Stomach (tissue), 9 donors: Measurements from ENCODE around the gene PTER. TPM values are rescaled to one million over a fixed set of nuclear protein-coding genes. Genes with fewer than 3 reads are reported as not detected.

Experiments
- DNase-seq, 2 donors: peaks; one replicate each; pipeline versions ENCODE4 v3.0.0 to v3.0.0-alpha.2; 2013 to 2019
- H3K27ac ChIP-seq, 5 donors: fragments of 200-600 bp in 4 of 5; sonication (generic) in 4 of 5; one replicate each; pipeline ENCODE4 v1.5.1; 2013 to 2019; ENCODE audit warnings: mild to moderate bottlenecking in 1 of 5, moderate library complexity in 1 of 5
- H3K27me3 ChIP-seq, 3 donors: fragments of 200-600 bp; sonication (generic); one replicate each; pipeline ENCODE4 v1.5.1; 2017 to 2019; ENCODE audit warnings: mixed run types in 1 of 3
- H3K36me3 ChIP-seq, 4 donors: fragments of 200-600 bp; sonication (generic); 1 replicate in 3 of 4; 2 replicates in 1 of 4; pipeline ENCODE4 v1.5.1; 2016 to 2019
- H3K4me1 ChIP-seq, 4 donors: fragments of 200-600 bp; sonication (generic); one replicate each; pipeline ENCODE4 v1.5.1; 2016 to 2019
- H3K4me3 ChIP-seq, 4 donors: fragments of 200-600 bp; sonication (generic) in 3 of 4; one replicate each; pipeline ENCODE4 v1.5.1; 2016 to 2019; ENCODE audit warnings: mild to moderate bottlenecking in 1 of 4
- H3K9me3 ChIP-seq, 4 donors: fragments of 200-600 bp; sonication (generic); one replicate each; pipeline ENCODE4 v1.5.1; 2016 to 2019
- EP300 ChIP-seq: sonication (generic); formaldehyde crosslinking; IDR thresholded peaks from one replicate; pipeline ENCODE4 v1.6.1; 2017; ENCODE audit warnings: antibody characterized with exemption
- POLR2A ChIP-seq, 4 donors: fragments of 450-650 bp; IDR thresholded peaks; one replicate each; pipeline ENCODE4 v1.6.1; 2016; ENCODE audit warnings: antibody characterized with exemption in 4 of 4, control low read depth in 2 of 4, mild to moderate bottlenecking in 1 of 4, moderate library complexity in 1 of 4
- POLR2AphosphoS5 ChIP-seq, 3 donors: sonication (generic); formaldehyde crosslinking; IDR thresholded peaks; one replicate each; pipeline ENCODE4 v1.6.1; 2016; ENCODE audit warnings: antibody characterized with exemption in 3 of 3
- WGBS, 5 donors: extraction: QIAGEN DNeasy Blood & Tissue Kit in 3 of 5; methylation state at CpG; one replicate each; pipeline versions ENCODE4 v1.1.5 to v1.1.7; 2013 to 2018; 5-methylcytosine and 5-hydroxymethylcytosine counted together
- intact Hi-C: fragments of 100-400 bp; cut with DNase I; formaldehyde crosslinking; loops from one replicate; pipeline ENCODE4 v1.15.1; 2023; ENCODE audit warnings: low total_unique reads
- polyA plus RNA-seq, 3 donors: library from polyadenylated mRNA; stranded (reverse); fragments of 200-250 nt; gene quantifications; one replicate each; pipeline ENCODE4 v1.2.3, GENCODE V29; 2013
- total RNA-seq, 5 donors: library from RNA; depleted of rRNA; stranded (reverse); fragments of >200 nt; gene quantifications; one replicate each; pipeline versions ENCODE4 v1.1.0 to v1.2.3, GENCODE V29; 2014 to 2016
- TF ChIP-seq, protein P1 (sequence below), 7 experiments: fragments of 450-650 bp in 4 of 7; fragments of 200-600 bp in 3 of 7; sonication (generic) in 3 of 7; IDR thresholded peaks; one replicate each; pipeline ENCODE4 v1.5.1; 2016 to 2019; ENCODE audit warnings: antibody characterized with exemption in 7 of 7, control low read depth in 2 of 7, mild to moderate bottlenecking in 1 of 7
- donor health status: healthy with polysubstance abuse.
- donor health status: Bipolar disorder and iron deficiency.
- donor health status: healthy.

The PTER gene
- total and polyA plus RNA-seq, 8 donors, result 2.2 to 40.2 (median 17.3) TPM

DNA sequence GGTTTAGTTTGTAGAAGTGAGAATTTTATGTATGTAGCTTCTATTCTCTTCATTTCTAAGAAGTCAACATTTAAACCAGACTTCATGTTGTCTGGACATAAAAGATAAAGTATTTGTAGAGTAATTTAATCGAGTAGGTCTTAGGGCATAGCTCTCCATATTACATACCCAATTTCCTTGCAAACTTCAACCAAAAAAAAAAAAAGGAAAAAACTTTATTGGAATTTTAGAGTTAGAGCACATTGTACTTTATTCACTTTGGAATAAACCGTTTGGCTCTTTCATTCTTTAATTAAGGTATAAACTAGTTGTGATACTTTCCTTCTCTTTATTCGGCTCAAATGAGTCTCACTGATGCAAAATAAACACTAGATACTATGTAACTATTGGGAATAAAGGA, 36.0 kb downstream of the PTER start:
- Histone ChIP-seq H3K36me3 (peaks cover 0 to 10% (median 0%) of the 10 kb centered on the region in 4 donors), H3K27ac (no peak overlapping the region), H3K27me3 (no peaks in the 10 kb centered on the region), H3K4me3 (no peak overlapping the region), H3K4me1 (no peaks in the 10 kb centered on the region), H3K9me3 (no peaks in the 10 kb centered on the region)
- DNase-seq, result no peak
- intact Hi-C loops, result no loop called here
- WGBS, 5 donors, result 89 to 92% (median 90%) methylated on average over 3 of the region's 3 CpGs
- no peak for TF ChIP-seq POLR2AphosphoS5 (IDR thresholded peaks at IDR 0.05)
- no peak for TF ChIP-seq EP300
- TF ChIP-seq, protein P1, sequence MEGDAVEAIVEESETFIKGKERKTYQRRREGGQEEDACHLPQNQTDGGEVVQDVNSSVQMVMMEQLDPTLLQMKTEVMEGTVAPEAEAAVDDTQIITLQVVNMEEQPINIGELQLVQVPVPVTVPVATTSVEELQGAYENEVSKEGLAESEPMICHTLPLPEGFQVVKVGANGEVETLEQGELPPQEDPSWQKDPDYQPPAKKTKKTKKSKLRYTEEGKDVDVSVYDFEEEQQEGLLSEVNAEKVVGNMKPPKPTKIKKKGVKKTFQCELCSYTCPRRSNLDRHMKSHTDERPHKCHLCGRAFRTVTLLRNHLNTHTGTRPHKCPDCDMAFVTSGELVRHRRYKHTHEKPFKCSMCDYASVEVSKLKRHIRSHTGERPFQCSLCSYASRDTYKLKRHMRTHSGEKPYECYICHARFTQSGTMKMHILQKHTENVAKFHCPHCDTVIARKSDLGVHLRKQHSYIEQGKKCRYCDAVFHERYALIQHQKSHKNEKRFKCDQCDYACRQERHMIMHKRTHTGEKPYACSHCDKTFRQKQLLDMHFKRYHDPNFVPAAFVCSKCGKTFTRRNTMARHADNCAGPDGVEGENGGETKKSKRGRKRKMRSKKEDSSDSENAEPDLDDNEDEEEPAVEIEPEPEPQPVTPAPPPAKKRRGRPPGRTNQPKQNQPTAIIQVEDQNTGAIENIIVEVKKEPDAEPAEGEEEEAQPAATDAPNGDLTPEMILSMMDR (IDR thresholded peaks at IDR 0.05), result no peak
- no peak for TF ChIP-seq POLR2A (IDR thresholded peaks at IDR 0.05)

DNA sequence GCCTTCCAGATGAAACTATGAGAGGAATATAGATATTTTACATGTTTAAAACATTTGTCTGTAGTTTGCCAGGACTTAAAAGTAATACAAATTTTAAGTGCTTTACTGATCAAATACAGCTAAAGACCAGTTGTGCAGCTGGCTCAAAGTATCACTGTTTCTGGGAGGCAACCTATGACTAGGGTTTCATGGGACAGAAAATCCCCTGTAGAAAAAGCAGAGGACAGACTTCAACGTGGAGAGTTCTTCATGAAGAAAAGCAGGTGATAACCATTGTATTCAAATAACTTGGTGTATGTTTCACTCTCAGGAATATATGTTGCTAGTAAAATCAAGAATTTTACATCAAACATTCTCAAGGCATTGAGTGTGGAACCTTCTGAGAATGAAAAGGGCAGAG, 40.9 kb downstream of the PTER start:
- Histone ChIP-seq H3K4me1 (no peaks in the 10 kb centered on the region), H3K27ac (no peak overlapping the region), H3K4me3 (no peak overlapping the region), H3K36me3 (no peaks in the 10 kb centered on the region), H3K9me3 (no peaks in the 10 kb centered on the region), H3K27me3 (no peaks in the 10 kb centered on the region)
- no peak for TF ChIP-seq EP300
- WGBS, 5 donors, result 64 to 77% (median 73%) methylated on average over 1 of the region's 1 CpG
- DNase-seq, result no peak
- intact Hi-C loops, result no loop called here

DNA sequence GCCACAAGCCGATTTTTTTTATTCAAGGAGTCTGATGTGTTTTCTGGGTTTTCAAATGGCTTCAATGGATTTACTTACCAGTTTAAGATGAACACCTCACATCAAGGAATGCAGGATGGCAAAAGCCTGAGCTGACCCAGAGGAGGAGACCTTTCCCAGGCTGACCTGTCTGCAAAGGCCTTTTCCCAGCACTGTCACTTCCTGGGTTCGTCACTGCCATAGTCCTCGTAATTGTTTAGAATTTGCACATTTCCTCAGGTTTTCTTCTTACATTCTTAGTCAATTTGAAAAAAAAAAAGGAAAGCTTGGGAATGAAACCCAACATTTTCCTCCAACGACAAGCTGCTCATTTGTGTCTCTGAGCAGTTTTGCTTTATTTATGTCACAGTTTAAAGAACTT, 42.0 kb downstream of the PTER start:
- Histone ChIP-seq H3K36me3 (no peaks in the 10 kb centered on the region), H3K27me3 (no peaks in the 10 kb centered on the region), H3K27ac (no peak overlapping the region), H3K4me3 (no peak overlapping the region), H3K9me3 (no peaks in the 10 kb centered on the region), H3K4me1 (no peaks in the 10 kb centered on the region)
- intact Hi-C loops, result no loop called here
- no peak for DNase-seq
- TF ChIP-seq, protein P1 (IDR thresholded peaks at IDR 0.05), result no peak
- TF ChIP-seq POLR2AphosphoS5 (IDR thresholded peaks at IDR 0.05) (no peak), EP300 (no peak), POLR2A (IDR thresholded peaks at IDR 0.05) (no peak)
- 83 to 93% (median 89%) methylated on average over 4 of the region's 4 CpGs for WGBS, 5 donors

DNA sequence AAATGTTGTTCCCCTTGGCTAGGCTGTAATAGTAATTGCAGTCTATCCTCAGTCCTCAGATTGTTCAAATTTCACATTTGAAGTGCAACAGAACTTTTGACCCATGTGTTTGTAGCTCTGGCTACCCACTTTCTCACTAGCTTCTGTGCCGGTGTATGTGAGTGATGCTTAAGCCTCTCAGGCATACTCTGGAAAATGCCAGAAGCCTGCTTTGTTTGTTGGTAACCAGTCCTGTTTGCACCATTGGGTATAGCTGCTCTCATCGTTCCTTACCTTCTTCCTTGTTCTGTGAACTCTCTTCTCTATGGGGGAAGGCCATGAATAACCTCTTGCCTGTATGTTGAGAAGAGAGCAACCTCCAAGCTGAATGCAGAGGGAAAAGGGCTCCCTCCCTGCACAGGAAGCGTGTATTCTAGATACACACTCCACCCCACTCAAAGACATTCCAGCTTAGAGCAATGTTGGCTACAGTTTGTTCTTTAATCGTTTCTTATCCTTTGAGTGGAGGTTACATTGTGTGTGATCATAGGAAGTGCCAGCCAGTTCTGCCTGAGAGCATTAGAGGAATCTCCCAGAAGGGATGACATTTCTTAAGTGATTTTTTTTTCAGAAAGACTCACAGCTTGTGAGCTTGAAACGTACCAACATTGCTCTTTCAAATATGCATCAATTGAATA, 44.4 kb downstream of the PTER start:
- intact Hi-C loops, result no loop called here
- TF ChIP-seq, protein P1 (IDR thresholded peaks at IDR 0.05), result no peak
- no peak for TF ChIP-seq POLR2A (IDR thresholded peaks at IDR 0.05)
- no peak for TF ChIP-seq EP300
- no peak for TF ChIP-seq POLR2AphosphoS5 (IDR thresholded peaks at IDR 0.05)

DNA sequence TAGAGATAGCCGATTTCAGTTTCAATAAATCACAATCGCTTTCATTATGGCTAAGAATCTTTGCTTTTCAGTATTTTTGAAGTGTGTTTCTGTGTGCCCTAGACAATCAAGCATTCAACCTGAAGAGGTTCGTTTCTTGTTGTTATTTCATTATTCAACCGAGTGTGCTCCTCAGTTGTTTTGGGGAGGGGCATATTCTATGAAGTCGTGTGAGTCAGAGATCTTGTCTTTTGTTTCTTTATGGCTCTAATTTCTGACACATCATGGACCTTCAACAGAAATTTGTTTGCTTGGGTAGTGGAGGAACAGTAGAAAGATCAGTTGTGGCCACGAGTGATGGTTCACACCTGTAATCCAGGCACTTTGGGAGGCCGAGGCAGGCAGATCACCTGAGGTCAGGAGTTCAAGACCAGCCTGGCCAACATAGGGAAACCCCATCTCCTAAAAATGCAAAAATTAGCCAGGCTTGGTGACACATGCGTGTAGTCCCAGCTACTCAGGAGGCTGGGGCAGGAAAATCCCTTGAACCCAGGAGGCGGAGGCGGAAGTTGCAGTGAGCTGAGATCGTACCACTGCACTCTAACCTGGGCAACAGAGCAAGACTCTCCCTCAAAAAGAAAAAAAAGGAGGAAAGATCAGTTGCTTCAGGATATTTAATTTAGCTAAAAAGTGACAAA, 46.6 kb downstream of the PTER start:
- intact Hi-C loops, result no loop called here
- H3K4me3 ChIP-seq, result no peak overlapping the region
- H3K36me3 ChIP-seq, result peaks cover 0 to 30% (median 23%) of the 10 kb centered on the region in 4 donors
- H3K9me3 ChIP-seq, result no peaks in the 10 kb centered on the region
- no peak overlapping the region for H3K27ac ChIP-seq
- TF ChIP-seq POLR2A (IDR thresholded peaks at IDR 0.05), result no peak
- TF ChIP-seq EP300, result no peak
- TF ChIP-seq, protein P1 (IDR thresholded peaks at IDR 0.05), result no peak
- TF ChIP-seq POLR2AphosphoS5 (IDR thresholded peaks at IDR 0.05), result no peak
- no peaks in the 10 kb centered on the region for H3K27me3 ChIP-seq
- 88 to 94% (median 92%) methylated on average over 11 of the region's 11 CpGs for WGBS, 5 donors
- no peak for DNase-seq
- no peaks in the 10 kb centered on the region for H3K4me1 ChIP-seq

More for the DNA sequence above, 44.4 kb downstream of the PTER start:
- Histone ChIP-seq H3K9me3 (no peaks in the 10 kb centered on the region), H3K4me3 (no peak overlapping the region), H3K4me1 (no peaks in the 10 kb centered on the region), H3K36me3 (peaks cover 0 to 8% (median 4%) of the 10 kb centered on the region in 4 donors), H3K27ac (no peak overlapping the region), H3K27me3 (no peaks in the 10 kb centered on the region)
- no peak for DNase-seq
- WGBS, 5 donors, result 56 to 63% (median 63%) methylated on average over 5 of the region's 5 CpGs
